ENCODE data around the gene GAST. TPM values are rescaled to one million over a fixed set of nuclear protein-coding genes. Genes with fewer than 3 reads are reported as not detected.

Gene GAST
- total and polyA plus RNA-seq, 2 of the 4 experiments (the other 2 are of a cell fraction) = not detected

GRCh38 chr17:41762391-41762790, 50.3 kb downstream of the GAST start:
- BruUV-seq (replicated peaks) = no TSS peak
- POLR2A ChIA-PET (ENCODE audit: unreplicated experiment) = no interaction called here
- no peak overlapping the region for H2BK5ac ChIP-seq (ENCODE audit: low read depth, low read length, poor library complexity, severe bottlenecking)

More at GRCh38 chr17:41762391-41762790, 50.3 kb downstream of the GAST start:
- TF ChIP-seq CHD1 (IDR thresholded peaks at IDR 0.05; ENCODE audit: low read depth, low read length) (no peak), USF2 (IDR thresholded peaks at IDR 0.05; ENCODE audit: low read depth, low read length) (no peak), MAZ (IDR thresholded peaks at IDR 0.05; ENCODE audit: borderline replicate concordance, low read depth, low read length) (no peak), ELK1 (IDR thresholded peaks at IDR 0.05; ENCODE audit: borderline replicate concordance, low read depth, low read length) (no peak), RFX5 (IDR thresholded peaks at IDR 0.05; ENCODE audit: low read depth, low read length) (no peak), BHLHE40 (IDR thresholded peaks at IDR 0.05; ENCODE audit: low read depth, low read length) (no peak), NFE2L2 (IDR thresholded peaks at IDR 0.05; ENCODE audit: low read depth, low read length) (no peak), MXI1 (IDR thresholded peaks at IDR 0.05; ENCODE audit: borderline replicate concordance, low read depth, low read length) (no peak), FOS (IDR thresholded peaks at IDR 0.05; ENCODE audit: low read depth, low read length) (no peak)
- no peak overlapping the region for H3K23ac ChIP-seq (ENCODE audit: low read depth, low read length)
- no peak overlapping the region for H3K18ac ChIP-seq (ENCODE audit: low read depth, low read length)
- H2BK15ac ChIP-seq (ENCODE audit: low read depth, low read length) = no peak overlapping the region
- H2AFZ ChIP-seq (replicated peaks; ENCODE audit: low read length, poor library complexity) = no peak overlapping the region
- no peaks in the 10 kb centered on the region for H3K4me1 ChIP-seq (ENCODE audit: control insufficient read depth, insufficient read depth, low read length)
- H3K27me3 ChIP-seq (ENCODE audit: control insufficient read depth, insufficient read depth, low read length) = no peaks in the 10 kb centered on the region
- H3K4ac ChIP-seq (ENCODE audit: low read depth, low read length) = no peak overlapping the region
- intact Hi-C loops (cut with micrococcal nuclease) (no loop called here), in situ Hi-C loops (cut with MboI; ENCODE audit: low sequenced_read_pairs) (no loop called here), dilution Hi-C loops (cut with HindIII; ENCODE audit: low sequenced_read_pairs, unreplicated experiment) (no loop called here)
- no peak overlapping the region for H4K5ac ChIP-seq (ENCODE audit: low read depth, low read length)
- DNase-seq (no peak), ATAC-seq (ENCODE audit: low read depth) (no peak)
- no peak overlapping the region for H3K14ac ChIP-seq (replicated peaks; ENCODE audit: low read depth, low read length)
- 80% methylated on average over 1 of the region's 6 CpGs; no CpG with 5 or more reads in 1 of the 2 experiments for WGBS, 2 experiments (ENCODE audit: extremely low coverage in 2 of 2, insufficient read length in 1 of 2)
- H3K9ac ChIP-seq (ENCODE audit: low read depth, low read length) = no peak overlapping the region
- H3K36me3 ChIP-seq (ENCODE audit: control insufficient read depth, insufficient read depth, low read length) = peaks cover 74% of the 10 kb centered on the region
- H4K91ac ChIP-seq (ENCODE audit: insufficient read depth, low read depth, low read length) = no peak overlapping the region
- H3K27ac ChIP-seq (ENCODE audit: insufficient read depth, low read length) = no peak overlapping the region
- no peaks in the 10 kb centered on the region for H3K9me3 ChIP-seq (ENCODE audit: control insufficient read depth, insufficient read depth, low read length)
- no peaks in the 10 kb centered on the region for H3K79me1 ChIP-seq (ENCODE audit: low read depth in 1 of 2, low read length in 2 of 2)
- no peak overlapping the region for H3K56ac ChIP-seq (ENCODE audit: extremely low read depth, insufficient read depth, low read length)
- H3K4me2 ChIP-seq (ENCODE audit: low read depth, low read length) = no peak overlapping the region
- peaks cover under 1% of the 10 kb centered on the region; the same call in 1 of the 2 replicates for H4K20me1 ChIP-seq (ENCODE audit: insufficient read depth, low read length)
- no peak overlapping the region for H3K4me3 ChIP-seq (ENCODE audit: insufficient read depth, low read depth, low read length)
- no peak overlapping the region for H2AK5ac ChIP-seq (ENCODE audit: low read depth, low read length)
- no peak overlapping the region for H2AK9ac ChIP-seq (replicated peaks; ENCODE audit: low read depth, low read length, poor library complexity)
- no peak overlapping the region for H4K8ac ChIP-seq (ENCODE audit: low read depth in 2 of 2, low read length in 2 of 2)
- H2BK20ac ChIP-seq (ENCODE audit: low read depth, low read length) = no peak overlapping the region
- CTCF ChIA-PET = no interaction called here
- H2BK120ac ChIP-seq (ENCODE audit: low read depth, low read length) = no peak overlapping the region
- H3K9me1 ChIP-seq (ENCODE audit: insufficient read depth, low read length) = 0 out of 2 replicates have a peak, but pooled peaks cover 7% of the 10 kb centered on the region
